GM19239 (cell line): Measurements from ENCODE around the gene NXN.
"Not testable (repeated sequence)": the region's sequence is repeated elsewhere in the genome, so short reads cannot be mapped to it uniquely, and the experiment has no call there.

Experiments used
- DNase-seq: peaks from one replicate; pipeline ENCODE4 v3.0.0; 2011; ENCODE audit warnings: low spot score; ENCODE audit not compliant: insufficient read length
- FAIRE-seq: peaks from 2 replicates; lab custom pipeline; 2011; peaks lifted over from hg19 to GRCh38; lab: Jason Lieb, UNC

The NXN gene

GRCh38 chr17:900336-900934 is 79.1 kb downstream of the NXN start:
- FAIRE-seq (no peak), DNase-seq (no peak)

- FAIRE-seq (no peak), DNase-seq (no peak)
These were observed 81.5 kb downstream of the NXN start for GRCh38 chr17:897970-898619.

GRCh38 chr17:896953-897661 is 82.5 kb downstream of the NXN start:
- FAIRE-seq (no peak), DNase-seq (no peak)

GRCh38 chr17:896454-896853 is 83.1 kb downstream of the NXN start:
- FAIRE-seq = no peak

GRCh38 chr17:892958-893357 is 86.6 kb downstream of the NXN start:
- no peak for FAIRE-seq
- no peak for DNase-seq

More at GRCh38 chr17:896454-896853, 83.1 kb downstream of the NXN start:
- no peak for DNase-seq

GRCh38 chr17:888998-889441 is 90.6 kb downstream of the NXN start:
- no peak for FAIRE-seq
- DNase-seq = no peak

GRCh38 chr17:887551-888209 is 91.9 kb downstream of the NXN start:
- no peak for DNase-seq
- FAIRE-seq = no peak

GRCh38 chr17:885971-886571 is 93.5 kb downstream of the NXN start:
- no peak for FAIRE-seq
- DNase-seq = no peak

GRCh38 chr17:883586-883962 is 96.0 kb downstream of the NXN start:
- FAIRE-seq = no peak
- DNase-seq = no peak

GRCh38 chr17:882827-883585 is 96.6 kb downstream of the NXN start:
- FAIRE-seq (no peak), DNase-seq (no peak)

GRCh38 chr17:881778-882177 is 97.8 kb downstream of the NXN start:
- FAIRE-seq (no peak), DNase-seq (no peak)

GRCh38 chr17:880443-881269 is 98.9 kb downstream of the NXN start:
- no peak for FAIRE-seq
- no peak for DNase-seq

- DNase-seq (peak; percentile 55), FAIRE-seq (peak; percentile 35)
These were observed 99.8 kb downstream of the NXN start for GRCh38 chr17:879546-880442.

- no peak for FAIRE-seq
- DNase-seq = no peak
These were observed 101.9 kb downstream of the NXN start for GRCh38 chr17:877630-878029.

- FAIRE-seq (no peak), DNase-seq (no peak)
These were observed 103.3 kb downstream of the NXN start for GRCh38 chr17:876272-876671.

GRCh38 chr17:874590-874989 is 105.0 kb downstream of the NXN start:
- not testable (repeated sequence) for FAIRE-seq, DNase-seq

GRCh38 chr17:872855-873254 is 106.7 kb downstream of the NXN start:
- DNase-seq = no peak
- no peak for FAIRE-seq
